Measurements from ENCODE around the gene PLPP4. TPM values are rescaled to one million over a fixed set of nuclear protein-coding genes. Genes with fewer than 3 reads are reported as not detected.

The PLPP4 gene
- polyA plus RNA-seq, 3 donors, result not detected

GRCh38 chr10:120588311-120588710, 131.3 kb downstream of the PLPP4 start:
- peaks cover 0 to 2% of the 10 kb centered on the region in 2 donors for H3K36me3 Mint-ChIP-seq
- Histone ChIP-seq H3K27ac (ENCODE audit: low read depth in 1 of 2, low read length in 2 of 2) (no peak overlapping the region), H4K20me1 (ENCODE audit: insufficient read depth, low read length) (no peaks in the 10 kb centered on the region), H2AFZ (ENCODE audit: insufficient read depth, low read depth, low read length, poor library complexity, severe bottlenecking) (no peak overlapping the region), H3K4me2 (replicated peaks; ENCODE audit: extremely low read depth, low read length, poor library complexity, severe bottlenecking) (no peak overlapping the region), H3K4me1 (ENCODE audit: control insufficient read depth in 1 of 2, insufficient read depth in 2 of 2, low read length in 2 of 2) (no peaks in the 10 kb centered on the region), H3K4me3 (replicated peaks in 1 of 3; ENCODE audit: low read depth in 2 of 3, low read length in 3 of 3) (no peak overlapping the region), H3K36me3 (replicated peaks in 1 of 2; ENCODE audit: control insufficient read depth in 1 of 2, insufficient read depth in 2 of 2, low read length in 2 of 2) (no peaks in the 10 kb centered on the region), H3K9me3 (replicated peaks in 1 of 2; ENCODE audit: control insufficient read depth in 1 of 2, insufficient read depth in 1 of 2, low read length in 2 of 2) (no peaks in the 10 kb centered on the region), H3K79me2 (ENCODE audit: insufficient read depth, low read length) (no peaks in the 10 kb centered on the region), H3K27me3 (ENCODE audit: control insufficient read depth in 2 of 2, insufficient read depth in 2 of 2, low read length in 2 of 2) (no peaks in the 10 kb centered on the region), H3K9ac (ENCODE audit: insufficient read depth, low read length, poor library complexity, severe bottlenecking) (no peak overlapping the region)
- H3K9me3 Mint-ChIP-seq, result peaks cover 0 to 12% (median 3%) of the 10 kb centered on the region in 7 donors
- H3K27me3 Mint-ChIP-seq (ENCODE audit: low read depth in 3 of 3), result peaks cover 4 to 10% (median 5%) of the 10 kb centered on the region in 3 donors
- no peak for DNase-seq
- no peaks in the 10 kb centered on the region for H3K4me1 Mint-ChIP-seq
- H3K27ac Mint-ChIP-seq, result no peak overlapping the region
- no peak for TF ChIP-seq CTCF (IDR thresholded peaks at IDR 0.05)
- no peak overlapping the region for H3K4me3 Mint-ChIP-seq
- intact Hi-C loops (cut with micrococcal nuclease), result no loop called here
- WGBS (ENCODE audit: insufficient coverage), result 100% methylated on average over 2 of the region's 2 CpGs

- intact Hi-C loops (cut with micrococcal nuclease), result no loop called here
- H3K27me3 ChIP-seq (ENCODE audit: control insufficient read depth in 2 of 2, insufficient read depth in 2 of 2, low read length in 2 of 2), result no peaks in the 10 kb centered on the region
- H3K4me1 ChIP-seq (ENCODE audit: control insufficient read depth in 1 of 2, insufficient read depth in 2 of 2, low read length in 2 of 2), result no peaks in the 10 kb centered on the region
- no peaks in the 10 kb centered on the region for H3K79me2 ChIP-seq (ENCODE audit: insufficient read depth, low read length)
- no CpG with 5 or more reads among the region's 2 CpGs for WGBS (ENCODE audit: insufficient coverage)
- H3K9me3 Mint-ChIP-seq, result peaks cover 0 to 7% (median 3%) of the 10 kb centered on the region in 7 donors
- TF ChIP-seq CTCF (IDR thresholded peaks at IDR 0.05), result no peak
- no peak overlapping the region for H3K4me3 ChIP-seq (replicated peaks in 1 of 3; ENCODE audit: low read depth in 2 of 3, low read length in 3 of 3)
- no peak overlapping the region for H3K4me3 Mint-ChIP-seq
- no peak overlapping the region for H3K9ac ChIP-seq (ENCODE audit: insufficient read depth, low read length, poor library complexity, severe bottlenecking)
- H3K36me3 ChIP-seq (replicated peaks in 1 of 2; ENCODE audit: control insufficient read depth in 1 of 2, insufficient read depth in 2 of 2, low read length in 2 of 2), result no peaks in the 10 kb centered on the region
- H4K20me1 ChIP-seq (ENCODE audit: insufficient read depth, low read length), result no peaks in the 10 kb centered on the region
- no peak overlapping the region for H2AFZ ChIP-seq (ENCODE audit: insufficient read depth, low read depth, low read length, poor library complexity, severe bottlenecking)
- no peak overlapping the region for H3K27ac ChIP-seq (ENCODE audit: low read depth in 1 of 2, low read length in 2 of 2)
- DNase-seq, result no peak
- no peak overlapping the region for H3K4me2 ChIP-seq (replicated peaks; ENCODE audit: extremely low read depth, low read length, poor library complexity, severe bottlenecking)
- H3K4me1 Mint-ChIP-seq, result no peaks in the 10 kb centered on the region
- peaks cover 0 to 2% of the 10 kb centered on the region in 2 donors for H3K36me3 Mint-ChIP-seq
- H3K27me3 Mint-ChIP-seq (ENCODE audit: low read depth in 3 of 3), result peaks cover 7 to 10% (median 7%) of the 10 kb centered on the region in 3 donors
- H3K9me3 ChIP-seq (replicated peaks in 1 of 2; ENCODE audit: control insufficient read depth in 1 of 2, insufficient read depth in 1 of 2, low read length in 2 of 2), result no peaks in the 10 kb centered on the region
- no peak overlapping the region for H3K27ac Mint-ChIP-seq
Observed at GRCh38 chr10:120593693-120594092, 136.7 kb downstream of the PLPP4 start.

Measured in CD14-positive monocyte (primary cell).